Suprapubic skin (tissue), 4 donors: Measurements from ENCODE around the gene CDH4.

Experiments used
- EP300 ChIP-seq: sonication (generic); formaldehyde crosslinking; IDR thresholded peaks from one replicate; pipeline ENCODE4 v1.6.1; 2017; ENCODE audit warnings: antibody characterized with exemption
- POLR2A ChIP-seq, 2 donors: fragments of 450-650 bp; IDR thresholded peaks; one replicate each; pipeline ENCODE4 v1.6.1; 2017; ENCODE audit warnings: antibody characterized with exemption in 2 of 2, mild to moderate bottlenecking in 2 of 2, moderate library complexity in 2 of 2
- POLR2AphosphoS5 ChIP-seq, 3 donors: sonication (generic); formaldehyde crosslinking; IDR thresholded peaks; one replicate each; pipeline ENCODE4 v1.6.1; 2017; ENCODE audit warnings: antibody characterized with exemption in 3 of 3
- TF ChIP-seq, protein P1 (sequence below), 2 donors: fragments of 200-600 bp in 1 of 2; fragments of 450-650 bp in 1 of 2; sonication (generic) in 1 of 2; IDR thresholded peaks; one replicate each; pipeline ENCODE4 v1.5.1; 2016 to 2019; ENCODE audit warnings: antibody characterized with exemption in 2 of 2, mild to moderate bottlenecking in 1 of 2, moderate library complexity in 1 of 2

DNA sequence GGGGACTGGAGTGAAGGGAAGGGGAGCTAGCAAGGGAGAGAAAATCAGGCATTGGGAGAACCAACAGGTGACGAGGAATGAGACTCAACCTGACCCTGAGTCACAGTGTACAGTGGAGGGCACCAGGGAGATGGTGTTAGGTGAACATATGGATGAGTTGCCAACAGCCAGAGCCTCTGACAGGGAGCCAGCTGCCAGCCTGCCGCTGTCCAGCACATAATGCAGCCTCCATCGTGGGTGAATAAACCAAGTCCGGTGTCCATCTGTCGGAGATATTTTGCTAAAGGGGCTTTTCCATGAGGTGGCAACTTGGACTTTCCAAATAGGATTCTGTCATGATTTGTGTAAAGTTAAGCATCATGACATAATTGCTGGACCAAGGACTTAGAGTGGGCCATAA is 88.1 kb downstream of the CDH4 start:
- TF ChIP-seq POLR2A (IDR thresholded peaks at IDR 0.05) (no peak), POLR2AphosphoS5 (IDR thresholded peaks at IDR 0.05) (no peak), EP300 (no peak)
- TF ChIP-seq, protein P1, sequence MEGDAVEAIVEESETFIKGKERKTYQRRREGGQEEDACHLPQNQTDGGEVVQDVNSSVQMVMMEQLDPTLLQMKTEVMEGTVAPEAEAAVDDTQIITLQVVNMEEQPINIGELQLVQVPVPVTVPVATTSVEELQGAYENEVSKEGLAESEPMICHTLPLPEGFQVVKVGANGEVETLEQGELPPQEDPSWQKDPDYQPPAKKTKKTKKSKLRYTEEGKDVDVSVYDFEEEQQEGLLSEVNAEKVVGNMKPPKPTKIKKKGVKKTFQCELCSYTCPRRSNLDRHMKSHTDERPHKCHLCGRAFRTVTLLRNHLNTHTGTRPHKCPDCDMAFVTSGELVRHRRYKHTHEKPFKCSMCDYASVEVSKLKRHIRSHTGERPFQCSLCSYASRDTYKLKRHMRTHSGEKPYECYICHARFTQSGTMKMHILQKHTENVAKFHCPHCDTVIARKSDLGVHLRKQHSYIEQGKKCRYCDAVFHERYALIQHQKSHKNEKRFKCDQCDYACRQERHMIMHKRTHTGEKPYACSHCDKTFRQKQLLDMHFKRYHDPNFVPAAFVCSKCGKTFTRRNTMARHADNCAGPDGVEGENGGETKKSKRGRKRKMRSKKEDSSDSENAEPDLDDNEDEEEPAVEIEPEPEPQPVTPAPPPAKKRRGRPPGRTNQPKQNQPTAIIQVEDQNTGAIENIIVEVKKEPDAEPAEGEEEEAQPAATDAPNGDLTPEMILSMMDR (IDR thresholded peaks at IDR 0.05): no peak
